Psoas muscle (tissue), 8 donors: ENCODE measurements around the gene ADISSP. TPM values are rescaled to one million over a fixed set of nuclear protein-coding genes. Genes with fewer than 3 reads are reported as not detected.
A peak's percentile ranks its signal among the peaks of the same experiment; 100 is the strongest.

ENCODE experiments used
- ATAC-seq, 4 donors: fragments of 200-7000 bp; cut with Tn5 transposase; one replicate each; pipeline ENCODE4 v1.9.1; 2020; ENCODE audit warnings: moderate library complexity in 3 of 4, mild to moderate bottlenecking in 2 of 4
- DNase-seq, 2 donors: peaks; one replicate each; pipeline ENCODE4 v3.0.0-alpha.2; 2020
- H3K27ac ChIP-seq: fragments of 200-600 bp; one replicate; pipeline ENCODE4 v1.8.0; 2022
- H3K27me3 ChIP-seq, 3 donors: fragments of 200-600 bp in 1 of 3; one replicate each; pipeline versions ENCODE4 v1.6.1 to v1.8.0; 2013 to 2022; ENCODE audit warnings: low read length in 2 of 3, mild to moderate bottlenecking in 2 of 3, moderate library complexity in 1 of 3; ENCODE audit not compliant: insufficient read depth in 3 of 3
- H3K36me3 ChIP-seq, 2 donors: fragments of 200-600 bp in 1 of 2; one replicate each; pipeline versions ENCODE4 v1.6.1 to v1.8.0; 2013 to 2022; ENCODE audit warnings: low read depth in 1 of 2, mild to moderate bottlenecking in 1 of 2, moderate library complexity in 1 of 2; ENCODE audit not compliant: insufficient read depth in 1 of 2
- H3K4me1 ChIP-seq: fragments of 200-600 bp; one replicate; pipeline ENCODE4 v1.8.0; 2022
- H3K4me3 ChIP-seq: fragments of 200-600 bp; one replicate; pipeline ENCODE4 v1.8.0; 2022; ENCODE audit warnings: mild to moderate bottlenecking
- H3K9me3 ChIP-seq: fragments of 200-600 bp; one replicate; pipeline ENCODE4 v1.8.0; 2022
- CTCF ChIP-seq: fragments of 200-600 bp; IDR thresholded peaks from one replicate; pipeline ENCODE4 v1.8.0; 2022; ENCODE audit warnings: antibody characterized with exemption
- WGBS, 3 donors: extraction: QIAGEN DNeasy Blood & Tissue Kit; methylation state at CpG; one replicate each; pipeline versions ENCODE4 v1.1.6 to v1.1.7; 2013; 5-methylcytosine and 5-hydroxymethylcytosine counted together
- intact Hi-C, 2 donors: fragments of 100-400 bp; cut with DNase I; formaldehyde crosslinking; loops; one replicate each; pipeline versions ENCODE4 v1.11.0 to v1.14.2; 2022
- polyA plus RNA-seq, 3 donors: library from polyadenylated mRNA; stranded (reverse); fragments of 200-250 nt; gene quantifications; one replicate each; pipeline ENCODE4 v1.2.3, GENCODE V29; 2013
- total RNA-seq, 4 donors: library from RNA; stranded (reverse); fragmentation: NEBNext Ultra II Directional in 2 of 4; extraction: Animal tissue kit (Norgen Biotek cat#: 25700) in 2 of 4; gene quantifications; one replicate each; pipeline versions ENCODE4 v1.2.1 to v1.2.4, GENCODE V29; 2021 to 2023
- donor health status: healthy with polysubstance abuse.
- donor health status: DM: no; HTN: no; CAD: no; lungs with moderate emphysema.
- donor health status: Bipolar disorder and iron deficiency.
- donor health status: healthy.
- donor health status: DM: yes; HTN: yes; CAD: no.
- donor health status: DM: no; HTN: no; CAD: no.
- donor health status: DM: no; HTN: no; CAD: no.
- donor health status: DM: yes; HTN: yes; CAD: no.

The ADISSP gene
- total and polyA plus RNA-seq, 7 donors, result 10.7 to 24.7 (median 14.4) TPM

DNA sequence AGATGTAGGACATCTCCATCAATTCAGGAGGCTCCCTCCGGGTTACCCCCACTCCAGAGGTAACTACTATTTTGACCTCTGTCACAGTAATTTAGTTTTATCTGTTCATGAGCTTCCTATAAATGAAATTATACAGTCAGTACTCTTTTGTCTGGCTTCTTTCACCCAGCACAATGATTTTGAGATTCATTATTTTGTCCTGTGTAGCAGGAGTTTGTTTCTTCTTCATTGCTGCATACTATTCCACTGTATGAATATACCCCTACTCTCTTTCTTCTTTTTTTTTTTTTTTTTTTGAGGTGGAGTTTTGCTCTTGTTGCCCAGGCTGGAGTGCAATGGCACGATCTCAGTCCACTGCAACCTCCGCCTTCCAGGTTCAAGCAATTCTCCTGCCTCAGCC is 41.0 kb upstream of the ADISSP start:
- H3K27ac ChIP-seq, result peak overlapping the region; percentile 86
- H3K27me3 ChIP-seq, result no peaks in the 10 kb centered on the region
- 80 to 85% (median 81%) methylated on average over 3 of the region's 3 CpGs for WGBS, 3 donors
- no peaks in the 10 kb centered on the region for H3K9me3 ChIP-seq
- ATAC-seq (no peak), DNase-seq (no peak)
- peak overlapping the region; percentile 28 for H3K4me3 ChIP-seq
- H3K36me3 ChIP-seq, result peaks cover 0 to 11% of the 10 kb centered on the region in 2 donors
- peaks cover 57% of the 10 kb centered on the region for H3K4me1 ChIP-seq
- intact Hi-C loops, result no loop called here
- no peak for TF ChIP-seq CTCF

DNA sequence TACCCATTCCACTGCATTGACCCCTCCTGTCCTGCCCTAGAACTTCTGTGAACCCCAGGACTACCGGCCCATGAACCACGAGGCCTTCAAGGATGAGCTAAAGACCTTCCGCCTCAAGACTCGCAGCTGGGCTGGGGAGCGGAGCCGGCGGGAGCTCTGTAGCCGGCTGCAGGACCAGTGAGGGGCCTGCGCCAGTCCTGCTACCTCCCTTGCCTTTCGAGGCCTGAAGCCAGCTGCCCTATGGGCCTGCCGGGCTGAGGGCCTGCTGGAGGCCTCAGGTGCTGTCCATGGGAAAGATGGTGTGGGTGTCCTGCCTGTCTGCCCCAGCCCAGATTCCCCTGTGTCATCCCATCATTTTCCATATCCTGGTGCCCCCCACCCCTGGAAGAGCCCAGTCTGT is 37.2 kb upstream of the ADISSP start:
- Histone ChIP-seq H3K4me3 (no peak overlapping the region), H3K36me3 (peaks cover 0 to 41% of the 10 kb centered on the region in 2 donors), H3K4me1 (peaks cover 32% of the 10 kb centered on the region), H3K27ac (peak overlapping the region; percentile 86), H3K9me3 (no peaks in the 10 kb centered on the region), H3K27me3 (no peaks in the 10 kb centered on the region)
- no peak for ATAC-seq
- peak in 1 of 2 donors; percentile 26 for DNase-seq
- intact Hi-C loops, result no loop called here
- no peak for TF ChIP-seq CTCF
- whole genome bisulfite sequencing, 3 donors, result 85 to 89% (median 86%) methylated on average over 11 of the region's 11 CpGs

GRCh38 chr20:3804254-3804751 is 36.8 kb upstream of the ADISSP start:
- H3K9me3 ChIP-seq, result no peaks in the 10 kb centered on the region
- peaks cover 32% of the 10 kb centered on the region for H3K4me1 ChIP-seq
- 76 to 87% (median 80%) methylated on average over 11 of the region's 11 CpGs for WGBS, 3 donors
- TF ChIP-seq CTCF, result no peak
- DNase-seq, result peak in 1 of 2 donors; percentile 34
- H3K27me3 ChIP-seq, result no peaks in the 10 kb centered on the region
- no peak overlapping the region for H3K4me3 ChIP-seq
- intact Hi-C loops, result no loop called here
- H3K27ac ChIP-seq, result peak overlapping the region; percentile 86
- ATAC-seq, result no peak
- peaks cover 0 to 41% of the 10 kb centered on the region in 2 donors for H3K36me3 ChIP-seq

DNA sequence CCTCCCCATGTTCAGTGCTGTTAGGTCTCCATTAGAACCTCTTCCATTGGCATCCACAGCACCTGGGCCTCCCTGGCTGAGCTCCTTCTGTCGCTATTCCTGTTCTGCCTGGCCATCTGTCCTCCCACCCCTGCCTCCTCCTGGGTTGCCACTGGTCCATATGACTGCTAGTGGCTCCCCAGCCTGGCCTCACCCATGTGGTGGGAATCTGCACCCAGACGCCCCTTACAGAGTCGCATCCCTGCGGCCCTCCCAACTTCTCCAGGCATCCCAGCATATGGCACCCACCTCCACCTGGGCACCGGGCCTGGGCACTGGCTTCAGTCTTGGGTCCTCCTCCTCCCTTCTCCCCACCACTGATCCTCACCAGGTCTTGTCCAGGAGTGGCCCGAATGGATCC is 36.3 kb upstream of the ADISSP start:
- no peak for TF ChIP-seq CTCF
- no peaks in the 10 kb centered on the region for H3K27me3 ChIP-seq
- intact Hi-C loops, result no loop called here
- H3K4me3 ChIP-seq, result no peak overlapping the region
- no peak for ATAC-seq
- H3K9me3 ChIP-seq, result no peaks in the 10 kb centered on the region
- H3K36me3 ChIP-seq, result peaks cover 0 to 41% of the 10 kb centered on the region in 2 donors
- H3K4me1 ChIP-seq, result peaks cover 32% of the 10 kb centered on the region
- peak in 1 of 2 donors; percentile 47 for DNase-seq
- 84 to 89% (median 89%) methylated on average over 6 of the region's 6 CpGs for WGBS, 3 donors
- no peak overlapping the region for H3K27ac ChIP-seq

DNA sequence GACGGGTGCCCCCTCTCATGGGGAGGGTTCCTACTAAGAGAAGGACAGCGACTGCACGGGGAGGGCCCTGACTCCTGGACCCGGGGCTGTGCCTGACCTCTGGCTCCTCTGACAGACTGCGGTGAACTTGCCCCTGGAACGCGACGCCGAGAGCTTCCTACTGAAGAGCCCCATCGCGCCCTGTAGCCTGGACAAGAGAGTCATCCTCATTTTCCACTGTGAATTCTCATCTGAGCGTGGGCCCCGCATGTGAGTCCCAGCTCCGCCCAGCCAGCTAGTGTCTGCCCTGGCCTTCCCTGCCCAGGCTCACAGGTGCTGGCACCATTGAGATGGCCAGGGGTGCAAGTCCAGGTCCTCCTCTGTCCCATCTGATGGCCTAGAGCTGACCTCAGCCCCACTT is 35.7 kb upstream of the ADISSP start:
- ATAC-seq (no peak), DNase-seq (peak in 1 of 2 donors; percentile 41)
- 90 to 95% (median 92%) methylated on average over 14 of the region's 14 CpGs for WGBS, 3 donors
- Histone ChIP-seq H3K4me3 (no peak overlapping the region), H3K9me3 (no peaks in the 10 kb centered on the region), H3K4me1 (peaks cover 27% of the 10 kb centered on the region), H3K27me3 (no peaks in the 10 kb centered on the region), H3K36me3 (peaks cover 0 to 41% of the 10 kb centered on the region in 2 donors), H3K27ac (no peak overlapping the region)
- intact Hi-C loops, result no loop called here
- TF ChIP-seq CTCF, result no peak
